ENCODE data around the gene SRSF10.
A peak's percentile ranks its signal among the peaks of the same experiment; 100 is the strongest.
"Not testable (repeated sequence)": the region's sequence is repeated elsewhere in the genome, so short reads cannot be mapped to it uniquely, and the experiment has no call there.

Gene SRSF10

DNA sequence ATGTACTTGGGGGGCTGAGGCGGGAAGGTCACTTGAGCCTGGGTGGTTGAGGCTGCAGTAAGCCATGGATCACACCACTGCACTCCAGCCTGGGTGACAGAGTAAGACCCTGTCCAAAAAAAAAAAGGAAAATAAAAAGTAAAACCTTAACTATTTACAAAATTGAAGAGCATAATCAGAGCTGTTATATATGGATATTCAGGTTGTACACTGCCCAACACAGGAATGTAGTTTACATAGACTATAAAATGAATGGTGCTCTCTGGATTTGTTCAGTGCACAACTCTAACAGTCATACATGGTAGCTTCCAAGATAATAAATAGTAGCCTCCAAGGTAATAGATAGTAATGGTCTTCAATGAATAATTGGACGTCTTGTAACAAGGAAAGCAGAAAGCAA is 22.6 kb upstream of the SRSF10 start:
- no peak for DNase-seq
- in situ Hi-C loops (cut with MboI; ENCODE audit: low pct_unique_long_range_greater_than_20kb, low sequenced_read_pairs) = no loop called here

DNA sequence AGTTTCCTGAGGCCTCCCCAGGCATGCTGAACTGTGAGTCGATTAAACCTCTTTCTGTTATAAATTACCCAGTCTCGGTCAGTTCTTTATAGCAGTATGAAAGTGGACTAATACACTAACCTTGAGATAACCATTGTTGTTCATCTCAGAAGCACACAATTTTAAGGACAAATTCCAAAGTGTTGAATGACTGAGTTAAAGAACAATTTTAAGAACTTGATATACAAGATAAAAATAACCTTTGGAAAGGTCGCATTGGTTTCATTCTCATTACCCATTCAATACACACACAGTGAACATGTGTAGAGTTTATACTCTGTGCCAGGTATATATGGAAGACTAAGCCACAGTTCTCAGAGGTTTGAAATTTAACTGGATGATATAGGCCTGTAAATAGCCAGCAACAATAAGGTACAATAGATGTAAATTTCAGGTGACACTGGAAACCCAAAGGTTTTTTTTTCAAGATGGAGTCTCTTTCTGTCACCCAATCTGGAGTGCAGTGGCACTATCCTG is 19.1 kb upstream of the SRSF10 start:
- DNase-seq = no peak
- in situ Hi-C loops (cut with MboI; ENCODE audit: low pct_unique_long_range_greater_than_20kb, low sequenced_read_pairs) = no loop called here

DNA sequence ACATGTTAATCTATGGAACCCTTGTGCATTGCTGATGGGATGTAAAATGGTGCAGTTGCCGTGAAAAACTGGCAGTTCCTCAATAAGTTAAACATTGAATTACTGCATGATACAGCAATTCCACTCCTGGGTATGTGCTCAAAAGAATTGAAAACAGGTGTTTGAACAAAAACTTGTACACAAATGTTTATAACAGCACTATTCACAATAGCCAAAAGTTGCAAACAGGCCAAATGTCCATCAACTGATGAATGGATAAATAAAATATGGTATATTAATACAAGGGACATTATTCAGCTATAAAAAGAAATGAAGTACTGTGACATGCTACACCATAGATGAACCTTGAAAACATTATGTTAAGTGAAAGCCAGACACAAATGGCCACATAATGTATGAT is 17.7 kb upstream of the SRSF10 start:
- in situ Hi-C loops (cut with MboI; ENCODE audit: low pct_unique_long_range_greater_than_20kb, low sequenced_read_pairs) = no loop called here
- no peak for DNase-seq

DNA sequence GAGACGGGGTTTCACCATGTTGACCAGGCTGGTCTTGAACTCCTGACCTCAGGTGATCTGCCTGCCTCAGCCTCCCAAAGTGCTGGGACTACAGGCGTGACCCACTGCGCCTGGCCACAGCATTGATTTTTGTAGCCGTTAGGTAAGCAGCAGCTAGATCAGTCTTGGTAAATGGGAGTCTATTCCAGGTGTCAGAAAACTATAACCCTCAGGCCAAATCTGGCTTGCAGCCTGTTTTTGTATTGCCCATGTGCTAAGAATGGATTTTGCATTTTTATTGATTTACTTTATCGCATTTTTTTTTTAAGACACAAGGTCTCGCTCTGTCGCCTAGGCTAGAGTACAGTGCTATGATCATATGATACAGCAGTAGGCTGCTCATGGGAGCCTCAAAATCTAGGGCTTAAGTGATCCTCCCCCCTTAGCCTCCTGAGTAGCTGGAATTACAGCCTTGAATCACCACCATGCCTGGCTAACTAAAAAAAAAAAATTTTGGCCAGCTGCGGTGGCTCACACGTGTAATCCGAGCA is 16.6 kb upstream of the SRSF10 start:
- DNase-seq = no peak
- in situ Hi-C loops (cut with MboI; ENCODE audit: low pct_unique_long_range_greater_than_20kb, low sequenced_read_pairs) = no loop called here

DNA sequence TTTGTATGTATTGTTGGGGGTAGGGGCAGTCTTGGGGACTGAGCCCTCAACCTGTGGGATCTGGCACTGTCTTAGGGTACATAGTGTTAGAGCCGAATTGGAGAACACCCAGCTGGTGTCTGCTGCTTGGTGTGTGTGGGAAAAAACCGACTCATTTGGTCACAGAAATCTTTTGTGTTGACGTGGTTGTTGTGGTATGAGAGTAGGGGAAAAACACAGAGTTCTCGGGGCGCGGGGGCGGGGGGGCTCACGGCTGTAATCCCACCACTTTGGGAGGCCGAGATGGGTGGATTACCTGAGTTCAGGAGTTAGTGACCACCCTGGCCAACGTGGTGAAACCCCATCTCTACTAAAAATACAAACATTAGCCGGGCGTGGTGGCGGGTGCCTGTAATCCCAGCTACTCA is 15.3 kb upstream of the SRSF10 start:
- in situ Hi-C loops (cut with MboI; ENCODE audit: low pct_unique_long_range_greater_than_20kb, low sequenced_read_pairs) = no loop called here
- no peak for DNase-seq

DNA sequence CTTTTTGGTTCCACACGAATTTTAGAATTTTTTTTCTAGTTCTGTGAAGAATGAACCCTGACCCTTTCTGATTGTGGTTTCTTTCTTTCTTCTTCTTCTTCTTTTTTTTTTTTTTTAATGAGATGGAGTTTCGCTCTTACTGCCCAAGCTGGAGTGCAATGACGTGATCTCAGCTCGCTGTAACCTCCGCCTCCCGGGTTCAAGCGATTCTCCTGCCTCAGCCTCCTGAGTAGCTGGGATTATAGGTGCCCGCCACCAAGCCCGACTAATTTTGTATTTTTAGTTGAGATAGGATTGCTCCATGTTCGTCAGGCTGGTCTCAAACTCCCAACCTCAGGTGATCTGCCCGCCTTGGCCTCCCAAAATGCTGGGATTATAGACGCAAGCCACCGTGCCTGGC is 11.9 kb upstream of the SRSF10 start:
- in situ Hi-C loops (cut with MboI; ENCODE audit: low pct_unique_long_range_greater_than_20kb, low sequenced_read_pairs); DNase-seq: not testable (repeated sequence)

DNA sequence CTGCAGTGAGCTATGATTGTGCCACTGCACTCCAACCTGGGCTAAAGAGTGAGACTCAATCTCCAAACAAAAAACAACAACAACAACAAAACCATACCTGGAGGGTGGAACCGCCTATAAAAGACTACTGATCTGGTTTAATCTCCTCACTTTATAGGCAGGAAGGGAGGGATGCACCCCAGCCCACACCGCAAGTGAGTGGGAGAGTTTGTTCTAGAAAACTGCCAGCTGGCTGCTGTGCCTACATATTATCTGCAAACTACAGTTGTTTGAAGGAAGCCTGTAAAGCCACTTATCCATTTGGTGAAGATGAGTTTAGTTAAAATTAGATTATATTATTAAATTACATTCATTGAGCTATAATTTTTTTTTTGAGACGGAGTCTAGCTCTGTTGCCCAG is 9.1 kb upstream of the SRSF10 start:
- peak; percentile 60 for DNase-seq
- in situ Hi-C loops (cut with MboI; ENCODE audit: low pct_unique_long_range_greater_than_20kb, low sequenced_read_pairs) = no loop called here

DNA sequence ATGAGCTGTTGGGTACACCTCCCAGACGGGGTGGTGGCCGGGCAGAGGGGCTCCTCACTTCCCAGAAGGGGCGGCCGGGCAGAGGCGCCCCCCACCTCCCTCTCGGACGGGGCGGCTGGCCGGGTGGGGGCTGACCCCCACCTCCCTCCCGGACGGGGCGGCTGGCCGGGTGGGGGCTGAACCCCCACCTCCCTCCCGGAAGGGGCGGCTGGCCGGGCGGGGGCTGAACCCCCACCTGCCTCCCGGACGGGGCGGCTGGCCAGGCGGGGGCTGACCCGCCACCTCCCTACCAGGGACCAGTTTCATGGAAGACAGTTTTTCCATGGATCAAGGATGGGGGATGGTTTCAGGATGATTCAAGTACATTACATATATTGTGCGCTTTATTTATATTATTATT is 6.9 kb upstream of the SRSF10 start:
- in situ Hi-C loops (cut with MboI; ENCODE audit: low pct_unique_long_range_greater_than_20kb, low sequenced_read_pairs); DNase-seq: not testable (repeated sequence)

DNA sequence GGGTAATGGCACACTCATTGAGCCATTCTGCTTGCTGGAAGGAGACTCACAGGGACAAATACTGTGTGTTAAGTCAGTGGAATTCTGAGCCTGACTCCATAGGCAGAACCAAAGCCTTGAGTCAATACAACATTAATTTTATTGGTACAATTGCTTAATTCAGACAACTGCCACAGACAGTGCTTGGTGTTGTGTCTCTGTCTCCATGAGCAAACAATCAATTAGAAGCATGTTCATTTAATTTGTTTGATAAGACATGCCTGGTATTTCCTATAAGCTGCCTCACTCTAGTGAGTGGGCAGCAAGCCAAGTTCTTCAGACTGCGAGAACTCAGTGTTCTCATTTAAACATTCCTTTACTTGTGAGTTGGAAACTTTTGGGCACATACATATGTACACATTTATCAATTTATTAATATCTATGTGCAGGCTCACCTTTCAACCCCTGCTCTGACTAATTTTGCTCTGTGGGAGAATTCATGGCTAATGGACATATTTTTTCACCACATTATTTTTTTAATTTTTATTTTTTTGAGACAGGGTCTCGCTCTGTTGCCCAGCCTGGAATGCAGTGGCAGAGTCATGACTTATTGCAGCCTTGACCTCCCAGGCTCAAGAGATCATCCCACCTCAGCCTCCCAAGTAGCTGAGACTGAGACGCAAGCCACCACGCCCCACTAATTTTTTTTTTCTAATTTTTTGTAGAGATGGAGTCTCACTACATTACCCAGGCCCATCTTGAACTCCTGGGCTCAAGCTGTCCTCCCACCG is 4.5 kb upstream of the SRSF10 start:
- no peak for DNase-seq
- in situ Hi-C loops (cut with MboI; ENCODE audit: low pct_unique_long_range_greater_than_20kb, low sequenced_read_pairs) = no loop called here

DNA sequence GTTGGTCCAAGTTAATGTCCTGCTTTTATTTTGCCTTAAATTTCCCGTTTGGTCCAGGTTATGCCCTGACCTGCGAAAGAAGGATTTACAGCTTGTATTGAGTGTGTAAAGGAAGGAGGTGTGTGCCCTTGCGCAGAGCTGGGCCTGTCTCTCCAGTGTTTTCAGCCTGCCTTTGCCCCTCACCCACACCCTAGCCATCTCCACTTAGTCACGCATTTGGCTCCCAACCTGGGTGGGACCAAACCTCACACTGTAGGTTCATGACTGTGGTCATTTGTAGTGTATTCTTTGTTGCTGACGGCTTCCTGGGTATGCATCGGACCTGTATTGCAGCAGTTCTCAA is 572 bp upstream of the SRSF10 start:
- DNase-seq = peak; percentile 95

DNA sequence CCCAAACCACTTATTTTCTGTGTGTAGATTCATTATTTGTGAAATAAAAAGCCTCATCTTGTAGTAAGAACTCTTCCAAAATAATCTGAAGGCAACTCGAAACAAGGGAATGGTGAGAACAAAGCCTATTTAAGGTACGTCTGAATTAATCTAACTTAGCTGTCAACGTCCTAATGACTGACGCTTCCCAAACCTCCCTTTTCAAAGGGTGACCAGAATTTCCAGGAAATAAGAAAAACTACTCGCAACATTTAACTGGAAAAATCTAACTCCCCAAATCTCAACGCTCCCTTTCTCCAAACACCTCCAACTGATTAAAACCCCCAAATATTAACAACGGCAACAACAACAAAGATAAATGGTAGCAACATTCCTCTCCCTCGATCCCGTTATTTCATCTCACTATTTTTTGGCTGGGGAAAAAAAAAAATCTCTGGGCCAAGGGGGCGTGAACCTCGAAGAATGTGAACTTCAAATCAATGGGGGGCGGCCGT is 693 bp downstream of the SRSF10 start:
- no peak for DNase-seq
- in situ Hi-C loops (cut with MboI; ENCODE audit: low pct_unique_long_range_greater_than_20kb, low sequenced_read_pairs) = no loop called here

More for the DNA sequence above, 572 bp upstream of the SRSF10 start:
- in situ Hi-C loops (cut with MboI; ENCODE audit: low pct_unique_long_range_greater_than_20kb, low sequenced_read_pairs) = no loop called here

DNA sequence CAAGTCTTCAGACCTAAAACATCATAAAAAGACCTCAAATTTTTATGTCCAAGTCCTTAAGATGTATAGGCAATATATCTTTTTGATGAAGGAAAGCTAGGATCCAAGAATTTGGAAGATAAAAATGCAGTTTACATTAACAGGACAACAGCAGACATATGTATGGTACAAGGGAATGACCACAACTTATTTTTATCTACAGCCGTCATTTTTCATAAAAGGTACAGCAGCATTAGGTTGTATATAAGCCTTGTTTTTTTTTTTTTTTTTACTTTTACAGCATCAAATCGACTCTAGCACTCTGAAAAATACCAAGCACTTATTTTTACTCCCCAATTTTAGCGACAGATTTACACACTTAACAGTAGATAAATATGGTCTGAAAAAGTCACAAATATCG is 1.3 kb downstream of the SRSF10 start:
- in situ Hi-C loops (cut with MboI; ENCODE audit: low pct_unique_long_range_greater_than_20kb, low sequenced_read_pairs) = no loop called here
- DNase-seq = no peak

DNA sequence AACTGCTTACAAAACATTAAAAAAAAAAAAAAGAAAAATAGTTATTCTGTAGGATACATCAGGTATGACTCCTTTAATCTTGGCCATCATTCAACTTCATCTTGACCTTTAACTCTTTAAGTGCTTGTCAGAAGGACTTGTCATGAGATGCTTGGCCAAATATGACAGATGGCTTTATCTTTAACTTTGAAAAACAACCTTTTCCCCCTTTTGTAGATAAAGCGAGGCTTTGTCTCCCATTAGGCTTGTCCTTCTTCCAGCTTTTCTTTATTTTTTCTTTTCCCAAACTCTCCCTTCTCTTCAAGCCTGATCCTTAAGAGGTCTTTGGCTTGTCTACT is 2.3 kb downstream of the SRSF10 start:
- in situ Hi-C loops (cut with MboI; ENCODE audit: low pct_unique_long_range_greater_than_20kb, low sequenced_read_pairs) = no loop called here
- no peak for DNase-seq

DNA sequence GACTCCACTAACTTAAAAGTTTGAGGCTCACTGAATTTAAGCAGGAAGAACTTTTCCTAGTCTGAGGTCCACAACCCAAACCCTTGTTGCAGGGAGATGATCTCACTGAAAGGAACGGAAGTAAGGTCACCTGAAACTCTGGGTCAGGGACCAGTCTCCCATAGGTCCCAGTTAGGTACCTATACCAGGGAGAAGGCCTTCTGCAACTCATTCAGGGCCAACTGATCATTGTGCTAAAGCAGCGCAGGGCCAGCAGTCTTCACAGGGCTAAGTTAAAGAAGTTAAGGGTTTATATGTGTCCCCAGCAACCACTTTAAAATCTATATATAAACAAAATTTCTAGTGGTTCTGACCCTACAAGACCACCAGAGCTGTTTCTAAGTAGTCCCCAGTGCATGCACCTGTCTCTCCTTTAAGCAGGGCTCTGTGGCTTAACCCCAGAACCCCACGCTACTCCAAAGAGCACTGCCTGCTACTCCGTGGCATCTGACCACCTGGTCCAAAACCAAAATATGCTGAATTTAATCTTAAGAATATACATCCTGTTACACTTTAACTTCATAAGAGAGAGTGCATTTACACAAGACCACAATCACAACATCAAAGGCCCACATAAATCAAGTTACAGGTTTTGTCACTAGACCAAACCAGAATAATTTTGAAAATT is 2.8 kb downstream of the SRSF10 start:
- in situ Hi-C loops (cut with MboI; ENCODE audit: low pct_unique_long_range_greater_than_20kb, low sequenced_read_pairs) = no loop called here
- no peak for DNase-seq

DNA sequence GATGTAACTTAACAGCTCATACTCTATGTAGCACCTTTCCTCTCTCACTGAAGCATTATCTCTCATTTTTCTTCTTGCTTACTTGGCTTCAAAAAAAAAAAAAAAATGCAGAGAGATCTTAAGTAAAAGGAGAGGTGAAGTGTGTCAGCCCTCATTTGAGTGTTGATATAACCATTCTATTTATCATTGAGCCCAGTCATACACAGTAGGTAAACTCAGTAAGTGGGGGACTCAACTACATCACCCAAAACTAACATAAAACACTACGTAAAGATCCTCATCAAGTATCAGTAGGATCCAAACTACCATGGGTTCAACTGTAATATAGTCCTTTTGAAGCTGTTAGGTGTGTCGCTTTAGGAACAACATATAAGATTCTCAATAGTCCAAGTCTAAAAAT is 12.3 kb downstream of the SRSF10 start:
- in situ Hi-C loops (cut with MboI; ENCODE audit: low pct_unique_long_range_greater_than_20kb, low sequenced_read_pairs) = no loop called here
- no peak for DNase-seq

DNA sequence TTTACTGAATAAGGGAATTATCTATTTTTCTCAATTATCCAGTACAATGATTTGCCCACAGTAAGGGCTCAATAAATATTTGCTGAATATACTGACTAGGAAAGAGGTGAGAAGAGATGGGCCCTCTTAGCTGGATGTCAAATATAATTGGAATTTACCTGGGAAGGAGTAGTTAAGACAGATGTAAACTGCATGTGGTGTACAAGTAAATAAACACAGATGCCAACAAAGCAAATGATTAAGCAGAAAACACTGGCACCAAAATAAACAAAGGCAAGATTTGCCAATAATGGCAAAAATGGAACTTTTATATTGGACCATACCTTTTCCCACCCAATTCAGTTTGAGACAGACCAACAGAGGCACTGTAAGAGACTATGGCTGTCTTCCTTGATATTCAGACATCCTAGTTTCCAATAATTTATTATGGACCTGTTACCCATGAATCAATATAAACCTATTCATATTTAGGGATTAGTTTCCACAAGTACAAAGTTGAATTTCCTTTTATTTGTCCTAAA is 13.1 kb downstream of the SRSF10 start:
- in situ Hi-C loops (cut with MboI; ENCODE audit: low pct_unique_long_range_greater_than_20kb, low sequenced_read_pairs) = no loop called here
- DNase-seq = no peak

DNA sequence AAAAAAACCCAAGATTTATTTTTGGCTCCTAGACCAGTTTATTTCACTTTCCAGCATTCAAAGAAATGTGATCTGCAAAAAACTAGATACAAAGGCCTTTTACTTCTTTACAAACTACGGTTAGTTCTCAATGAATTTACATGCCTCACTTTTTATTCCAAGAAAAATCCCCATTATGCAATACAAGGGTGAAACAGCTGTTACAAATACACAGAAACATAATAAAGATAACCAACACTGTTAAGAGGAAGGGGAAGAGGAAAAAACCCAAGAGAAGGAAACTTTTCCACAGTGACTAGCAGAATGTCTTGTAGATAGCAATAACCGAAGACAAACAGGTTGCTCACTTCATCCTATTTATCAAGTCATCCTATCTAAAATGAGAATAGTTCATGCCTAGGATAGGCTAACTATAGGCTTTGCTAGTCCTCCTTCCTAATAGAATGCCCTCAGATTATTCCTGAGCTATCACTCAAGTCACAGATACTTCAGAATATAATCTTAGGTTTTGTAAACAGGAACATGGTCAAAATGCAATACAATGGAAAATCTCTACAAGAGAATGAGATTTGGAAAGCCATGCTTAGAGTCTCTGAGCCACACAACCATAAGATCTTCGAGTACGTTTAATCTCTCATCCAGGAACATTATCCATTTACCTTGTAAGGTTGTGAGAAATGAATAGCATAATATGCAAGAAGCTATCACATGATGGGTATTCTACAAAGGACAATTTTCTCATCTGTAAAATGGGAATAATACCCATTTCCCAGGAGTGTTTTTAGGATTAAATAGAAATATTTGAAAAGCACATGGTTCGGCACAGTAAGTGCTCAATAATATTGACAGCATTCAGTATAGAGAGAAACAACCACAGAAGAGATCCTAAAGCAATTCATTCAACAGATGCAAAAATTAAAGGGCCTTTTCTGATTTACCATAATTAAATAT is 15.1 kb downstream of the SRSF10 start:
- in situ Hi-C loops (cut with MboI; ENCODE audit: low pct_unique_long_range_greater_than_20kb, low sequenced_read_pairs) = no loop called here
- DNase-seq = peak; percentile 54

DNA sequence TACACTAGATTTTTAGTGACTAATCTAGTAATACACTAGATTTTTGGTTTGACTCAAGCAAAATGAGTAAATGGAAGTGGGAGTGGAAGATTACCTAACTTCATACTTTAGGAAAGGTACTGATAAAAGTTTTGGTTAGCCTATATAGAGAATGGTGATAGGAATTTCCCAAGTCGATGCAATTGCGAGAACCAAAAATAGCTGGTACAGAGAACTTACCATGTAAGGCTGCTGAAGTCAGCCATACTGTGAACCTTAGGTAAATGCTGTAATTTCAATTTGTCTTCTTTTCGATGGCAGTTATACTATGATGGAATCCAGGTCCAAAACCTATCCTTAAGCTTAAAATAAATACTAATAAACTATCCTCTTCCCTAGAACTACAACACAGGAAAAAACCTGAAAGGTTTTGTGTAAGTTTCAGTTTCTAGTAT is 15.9 kb downstream of the SRSF10 start:
- DNase-seq = no peak
- in situ Hi-C loops (cut with MboI; ENCODE audit: low pct_unique_long_range_greater_than_20kb, low sequenced_read_pairs) = no loop called here

DNA sequence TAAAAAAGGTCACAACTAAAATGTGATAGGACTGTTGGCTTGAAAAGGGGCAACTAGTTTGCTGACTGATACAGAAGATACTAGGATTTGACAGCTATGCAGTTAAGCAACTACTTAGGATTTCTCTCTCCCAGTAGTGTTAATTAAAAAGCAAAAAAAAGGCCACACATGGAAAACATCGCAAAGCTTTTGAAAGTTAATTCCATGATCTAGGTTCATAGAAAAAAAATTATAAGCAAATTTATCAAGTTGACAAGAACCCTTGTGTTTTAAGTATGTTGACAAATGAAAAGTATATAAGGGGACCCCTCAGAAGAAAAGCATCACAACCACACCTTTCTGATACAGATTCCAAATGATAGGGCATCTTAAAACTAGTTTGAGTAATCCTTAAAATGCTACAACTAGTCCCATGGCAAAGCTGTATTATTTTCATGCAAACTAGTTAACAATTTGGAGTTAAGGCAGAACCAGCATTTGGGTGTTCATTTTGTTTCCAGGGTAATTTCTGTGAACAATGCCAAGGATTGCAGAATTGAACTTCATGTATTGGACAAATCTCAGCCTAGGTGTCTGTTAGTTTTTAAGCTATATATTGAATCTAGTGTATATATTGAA is 16.4 kb downstream of the SRSF10 start:
- DNase-seq = no peak
- in situ Hi-C loops (cut with MboI; ENCODE audit: low pct_unique_long_range_greater_than_20kb, low sequenced_read_pairs) = no loop called here

Measured in KBM-7 (cell line).